ENCODE results near the gene HTR4. TPM values are rescaled to one million over a fixed set of nuclear protein-coding genes. Genes with fewer than 3 reads are reported as not detected.
A peak's percentile ranks its signal among the peaks of the same experiment; 100 is the strongest.

HTR4 gene
- total RNA-seq, 3 donors from 2014 or later, result 15.0 to 18.8 (median 17.3) TPM

- DNase-seq (peak in 1 of 3 donors; percentile 80), ATAC-seq (peak; percentile 83)
- H3K36me3 ChIP-seq (ENCODE audit: low read depth), result peaks cover 17% of the 10 kb centered on the region
- TF ChIP-seq CTCF (IDR thresholded peaks at IDR 0.05), result peak; percentile 9
- no peaks in the 10 kb centered on the region for H3K9me3 ChIP-seq
- intact Hi-C loops (cut with DNase I, micrococcal nuclease), result loop anchor here (2.0 to 5.0 kb wide), 3 partner anchors 283 to 593 kb away; no protein-coding TSS in a partner anchor
- H3K4me1 ChIP-seq (ENCODE audit: low read depth), result no peaks in the 10 kb centered on the region
- no peak overlapping the region for H3K4me3 ChIP-seq
Measured at GRCh38 chr5:148443998-148444397, 210.3 kb downstream of the HTR4 start.

GRCh38 chr5:148443241-148443640 is 211.1 kb downstream of the HTR4 start:
- peaks cover 17% of the 10 kb centered on the region for H3K36me3 ChIP-seq (ENCODE audit: low read depth)
- H3K9me3 ChIP-seq, result no peaks in the 10 kb centered on the region
- intact Hi-C loops (cut with DNase I, micrococcal nuclease), result loop anchor here (5.0 kb wide), 2 partner anchors 284 to 594 kb away; no protein-coding TSS in a partner anchor
- H3K4me1 ChIP-seq (ENCODE audit: low read depth), result no peaks in the 10 kb centered on the region
- ATAC-seq (no peak), DNase-seq (no peak)
- no peak for TF ChIP-seq CTCF (IDR thresholded peaks at IDR 0.05)
- no peak overlapping the region for H3K4me3 ChIP-seq

GRCh38 chr5:148438933-148439332 is 215.4 kb downstream of the HTR4 start:
- no peak for DNase-seq
- Histone ChIP-seq H3K4me1 (ENCODE audit: low read depth) (no peaks in the 10 kb centered on the region), H3K36me3 (ENCODE audit: low read depth) (peaks cover 17% of the 10 kb centered on the region), H3K9me3 (no peaks in the 10 kb centered on the region), H3K4me3 (no peak overlapping the region)
- TF ChIP-seq CTCF (IDR thresholded peaks at IDR 0.05), result no peak
- ATAC-seq, result no peak
- intact Hi-C loops (cut with DNase I, micrococcal nuclease), result no loop called here

GRCh38 chr5:148437249-148437648 is 217.1 kb downstream of the HTR4 start:
- Histone ChIP-seq H3K4me1 (ENCODE audit: low read depth) (no peaks in the 10 kb centered on the region), H3K36me3 (ENCODE audit: low read depth) (peaks cover 17% of the 10 kb centered on the region), H3K4me3 (no peak overlapping the region), H3K9me3 (no peaks in the 10 kb centered on the region)
- TF ChIP-seq CTCF (IDR thresholded peaks at IDR 0.05), result no peak
- DNase-seq (no peak), ATAC-seq (no peak)
- intact Hi-C loops (cut with DNase I, micrococcal nuclease), result no loop called here

- no peak for TF ChIP-seq CTCF (IDR thresholded peaks at IDR 0.05)
- H3K4me3 ChIP-seq, result no peak overlapping the region
- ATAC-seq (peak; percentile 82), DNase-seq (no peak)
- intact Hi-C loops (cut with DNase I, micrococcal nuclease), result no loop called here
- no peaks in the 10 kb centered on the region for H3K9me3 ChIP-seq
- H3K36me3 ChIP-seq (ENCODE audit: low read depth), result peaks cover 5% of the 10 kb centered on the region
- no peaks in the 10 kb centered on the region for H3K4me1 ChIP-seq (ENCODE audit: low read depth)
Measured at GRCh38 chr5:148436029-148436428, 218.3 kb downstream of the HTR4 start.

GRCh38 chr5:148433826-148434225 is 220.5 kb downstream of the HTR4 start:
- TF ChIP-seq CTCF (IDR thresholded peaks at IDR 0.05), result no peak
- no peak for ATAC-seq
- no peak overlapping the region for H3K4me3 ChIP-seq
- no peaks in the 10 kb centered on the region for H3K9me3 ChIP-seq
- DNase-seq, result no peak
- intact Hi-C loops (cut with DNase I, micrococcal nuclease), result no loop called here
- no peaks in the 10 kb centered on the region for H3K4me1 ChIP-seq (ENCODE audit: low read depth)
- H3K36me3 ChIP-seq (ENCODE audit: low read depth), result no peaks in the 10 kb centered on the region
